ENCODE data around the gene EYS. TPM values are rescaled to one million over a fixed set of nuclear protein-coding genes. Genes with fewer than 3 reads are reported as not detected.
"Not testable (repeated sequence)": the region's sequence is repeated elsewhere in the genome, so short reads cannot be mapped to it uniquely, and the experiment has no call there.

The EYS gene
- total and polyA plus RNA-seq, 4 donors, result 0.53 to 4.5 (median 2.4) TPM

- no peaks in the 10 kb centered on the region for H3K36me3 ChIP-seq (ENCODE audit: control insufficient read depth, insufficient read depth, low read length)
- no peaks in the 10 kb centered on the region for H3K4me1 ChIP-seq (ENCODE audit: control insufficient read depth, insufficient read depth, low read length)
- WGBS (ENCODE audit: insufficient coverage), result no CpG with 5 or more reads among the region's 2 CpGs
- H3K4me3 ChIP-seq (ENCODE audit: low read depth, low read length), result no peak overlapping the region
- no peak for DNase-seq (ENCODE audit: low read depth in 4 of 6, low spot score in 6 of 6)
- no peak overlapping the region for H3K27ac ChIP-seq (ENCODE audit: low read depth, low read length)
- H3K9me3 ChIP-seq (ENCODE audit: control insufficient read depth, insufficient read depth, low read length), result no peaks in the 10 kb centered on the region
- no peaks in the 10 kb centered on the region for H3K27me3 ChIP-seq (ENCODE audit: control insufficient read depth, insufficient read depth, low read length)
Observed at GRCh38 chr6:63808576-63808975, 1898.5 kb downstream of the EYS start.

- WGBS (ENCODE audit: insufficient coverage), result no CpG with 5 or more reads among the region's 2 CpGs
- H3K27ac ChIP-seq (ENCODE audit: low read depth, low read length), result no peak overlapping the region
Observed at GRCh38 chr6:63807056-63807455, 1900.0 kb downstream of the EYS start.

GRCh38 chr6:63806573-63806913 lies 1900.5 kb downstream of the EYS start:
- Histone ChIP-seq H3K9me3 (ENCODE audit: control insufficient read depth, insufficient read depth, low read length) (no peaks in the 10 kb centered on the region), H3K4me3 (ENCODE audit: low read depth, low read length) (no peak overlapping the region)

More at GRCh38 chr6:63807056-63807455, 1900.0 kb downstream of the EYS start:
- Histone ChIP-seq H3K36me3 (ENCODE audit: control insufficient read depth, insufficient read depth, low read length) (no peaks in the 10 kb centered on the region), H3K4me3 (ENCODE audit: low read depth, low read length) (no peak overlapping the region), H3K27me3 (ENCODE audit: control insufficient read depth, insufficient read depth, low read length) (no peaks in the 10 kb centered on the region), H3K4me1 (ENCODE audit: control insufficient read depth, insufficient read depth, low read length) (no peaks in the 10 kb centered on the region), H3K9me3 (ENCODE audit: control insufficient read depth, insufficient read depth, low read length) (no peaks in the 10 kb centered on the region)
- DNase-seq (ENCODE audit: low read depth in 4 of 6, low spot score in 6 of 6), result no peak

GRCh38 chr6:63805808-63806572 lies 1901.0 kb downstream of the EYS start:
- no peak for DNase-seq (ENCODE audit: low read depth in 4 of 6, low spot score in 6 of 6)
- Histone ChIP-seq H3K9me3 (ENCODE audit: control insufficient read depth, insufficient read depth, low read length) (no peaks in the 10 kb centered on the region), H3K4me3 (ENCODE audit: low read depth, low read length) (no peak overlapping the region), H3K4me1 (ENCODE audit: control insufficient read depth, insufficient read depth, low read length) (no peaks in the 10 kb centered on the region), H3K27me3 (ENCODE audit: control insufficient read depth, insufficient read depth, low read length) (no peaks in the 10 kb centered on the region), H3K27ac (ENCODE audit: low read depth, low read length) (no peak overlapping the region), H3K36me3 (ENCODE audit: control insufficient read depth, insufficient read depth, low read length) (no peaks in the 10 kb centered on the region)
- WGBS (ENCODE audit: insufficient coverage), result 47% methylated on average over 2 of the region's 5 CpGs

More at GRCh38 chr6:63806573-63806913, 1900.5 kb downstream of the EYS start:
- H3K36me3 ChIP-seq (ENCODE audit: control insufficient read depth, insufficient read depth, low read length), result no peaks in the 10 kb centered on the region
- WGBS (ENCODE audit: insufficient coverage), result 83% methylated on average over 1 of the region's 2 CpGs
- H3K27me3 ChIP-seq (ENCODE audit: control insufficient read depth, insufficient read depth, low read length), result no peaks in the 10 kb centered on the region
- no peak overlapping the region for H3K27ac ChIP-seq (ENCODE audit: low read depth, low read length)
- no peaks in the 10 kb centered on the region for H3K4me1 ChIP-seq (ENCODE audit: control insufficient read depth, insufficient read depth, low read length)
- no peak for DNase-seq (ENCODE audit: low read depth in 4 of 6, low spot score in 6 of 6)

- Histone ChIP-seq H3K9me3 (ENCODE audit: control insufficient read depth, insufficient read depth, low read length) (no peaks in the 10 kb centered on the region), H3K4me1 (ENCODE audit: control insufficient read depth, insufficient read depth, low read length) (no peaks in the 10 kb centered on the region), H3K4me3 (ENCODE audit: low read depth, low read length) (no peak overlapping the region), H3K27ac (ENCODE audit: low read depth, low read length) (no peak overlapping the region), H3K27me3 (ENCODE audit: control insufficient read depth, insufficient read depth, low read length) (no peaks in the 10 kb centered on the region), H3K36me3 (ENCODE audit: control insufficient read depth, insufficient read depth, low read length) (no peaks in the 10 kb centered on the region)
- DNase-seq (ENCODE audit: low read depth in 4 of 6, low spot score in 6 of 6), result no peak
- no CpG with 5 or more reads among the region's 3 CpGs for WGBS (ENCODE audit: insufficient coverage)
Observed at GRCh38 chr6:63805345-63805744, 1901.7 kb downstream of the EYS start.

- no peak for DNase-seq (ENCODE audit: low read depth in 4 of 6, low spot score in 6 of 6)
- no peaks in the 10 kb centered on the region for H3K36me3 ChIP-seq (ENCODE audit: control insufficient read depth, insufficient read depth, low read length)
- no peaks in the 10 kb centered on the region for H3K9me3 ChIP-seq (ENCODE audit: control insufficient read depth, insufficient read depth, low read length)
- H3K27ac ChIP-seq (ENCODE audit: low read depth, low read length), result no peak overlapping the region
- H3K27me3 ChIP-seq (ENCODE audit: control insufficient read depth, insufficient read depth, low read length), result no peaks in the 10 kb centered on the region
- no peaks in the 10 kb centered on the region for H3K4me1 ChIP-seq (ENCODE audit: control insufficient read depth, insufficient read depth, low read length)
- H3K4me3 ChIP-seq (ENCODE audit: low read depth, low read length), result no peak overlapping the region
Observed at GRCh38 chr6:63804381-63804956, 1902.6 kb downstream of the EYS start.

GRCh38 chr6:63803371-63803770 lies 1903.7 kb downstream of the EYS start:
- Histone ChIP-seq H3K9me3 (ENCODE audit: control insufficient read depth, insufficient read depth, low read length) (no peaks in the 10 kb centered on the region), H3K27ac (ENCODE audit: low read depth, low read length) (no peak overlapping the region), H3K36me3 (ENCODE audit: control insufficient read depth, insufficient read depth, low read length) (no peaks in the 10 kb centered on the region), H3K27me3 (ENCODE audit: control insufficient read depth, insufficient read depth, low read length) (no peaks in the 10 kb centered on the region), H3K4me1 (ENCODE audit: control insufficient read depth, insufficient read depth, low read length) (no peaks in the 10 kb centered on the region), H3K4me3 (ENCODE audit: low read depth, low read length) (no peak overlapping the region)
- no CpG with 5 or more reads among the region's 2 CpGs for WGBS (ENCODE audit: insufficient coverage)
- DNase-seq (ENCODE audit: low read depth in 4 of 6, low spot score in 6 of 6), result no peak

GRCh38 chr6:63802606-63803206 lies 1904.3 kb downstream of the EYS start:
- Histone ChIP-seq H3K4me3 (ENCODE audit: low read depth, low read length) (no peak overlapping the region), H3K27me3 (ENCODE audit: control insufficient read depth, insufficient read depth, low read length) (no peaks in the 10 kb centered on the region), H3K27ac (ENCODE audit: low read depth, low read length) (no peak overlapping the region), H3K9me3 (ENCODE audit: control insufficient read depth, insufficient read depth, low read length) (no peaks in the 10 kb centered on the region), H3K4me1 (ENCODE audit: control insufficient read depth, insufficient read depth, low read length) (no peaks in the 10 kb centered on the region), H3K36me3 (ENCODE audit: control insufficient read depth, insufficient read depth, low read length) (no peaks in the 10 kb centered on the region)
- WGBS (ENCODE audit: insufficient coverage), result no CpG with 5 or more reads among the region's 2 CpGs
- peak in 3 of 6 donors; percentile 33 to 76 (median 53) for DNase-seq (ENCODE audit: low read depth in 4 of 6, low spot score in 6 of 6)

- not testable (repeated sequence) for H3K27me3 ChIP-seq (ENCODE audit: control insufficient read depth, insufficient read depth, low read length); H3K36me3 ChIP-seq (ENCODE audit: control insufficient read depth, insufficient read depth, low read length); H3K4me1 ChIP-seq (ENCODE audit: control insufficient read depth, insufficient read depth, low read length); H3K27ac ChIP-seq (ENCODE audit: low read depth, low read length); H3K4me3 ChIP-seq (ENCODE audit: low read depth, low read length); H3K9me3 ChIP-seq (ENCODE audit: control insufficient read depth, insufficient read depth, low read length); DNase-seq (ENCODE audit: low read depth in 4 of 6, low spot score in 6 of 6)
- 94% methylated on average over 4 of the region's 7 CpGs for WGBS (ENCODE audit: insufficient coverage)
Observed at GRCh38 chr6:63800386-63800785, 1906.6 kb downstream of the EYS start.

GRCh38 chr6:63799813-63800212 lies 1907.2 kb downstream of the EYS start:
- no peaks in the 10 kb centered on the region for H3K36me3 ChIP-seq (ENCODE audit: control insufficient read depth, insufficient read depth, low read length)
- H3K9me3 ChIP-seq (ENCODE audit: control insufficient read depth, insufficient read depth, low read length), result no peaks in the 10 kb centered on the region
- no peak overlapping the region for H3K4me3 ChIP-seq (ENCODE audit: low read depth, low read length)
- H3K27me3 ChIP-seq (ENCODE audit: control insufficient read depth, insufficient read depth, low read length), result no peaks in the 10 kb centered on the region
- H3K27ac ChIP-seq (ENCODE audit: low read depth, low read length), result no peak overlapping the region
- H3K4me1 ChIP-seq (ENCODE audit: control insufficient read depth, insufficient read depth, low read length), result no peaks in the 10 kb centered on the region
- WGBS (ENCODE audit: insufficient coverage), result 88% methylated on average over 5 of the region's 9 CpGs
- no peak for DNase-seq (ENCODE audit: low read depth in 4 of 6, low spot score in 6 of 6)

All from spinal cord (tissue), 10 donors.